Measurements from ENCODE around the gene CRELD1. TPM values are rescaled to one million over a fixed set of nuclear protein-coding genes. Genes with fewer than 3 reads are reported as not detected.

The CRELD1 gene
- total and polyA plus RNA-seq, 9 of the 15 experiments (the other 6 are each of a cell fraction or from before 2014, with no cell fraction given) = 3.3 to 25.8 (median 16.5) TPM

DNA sequence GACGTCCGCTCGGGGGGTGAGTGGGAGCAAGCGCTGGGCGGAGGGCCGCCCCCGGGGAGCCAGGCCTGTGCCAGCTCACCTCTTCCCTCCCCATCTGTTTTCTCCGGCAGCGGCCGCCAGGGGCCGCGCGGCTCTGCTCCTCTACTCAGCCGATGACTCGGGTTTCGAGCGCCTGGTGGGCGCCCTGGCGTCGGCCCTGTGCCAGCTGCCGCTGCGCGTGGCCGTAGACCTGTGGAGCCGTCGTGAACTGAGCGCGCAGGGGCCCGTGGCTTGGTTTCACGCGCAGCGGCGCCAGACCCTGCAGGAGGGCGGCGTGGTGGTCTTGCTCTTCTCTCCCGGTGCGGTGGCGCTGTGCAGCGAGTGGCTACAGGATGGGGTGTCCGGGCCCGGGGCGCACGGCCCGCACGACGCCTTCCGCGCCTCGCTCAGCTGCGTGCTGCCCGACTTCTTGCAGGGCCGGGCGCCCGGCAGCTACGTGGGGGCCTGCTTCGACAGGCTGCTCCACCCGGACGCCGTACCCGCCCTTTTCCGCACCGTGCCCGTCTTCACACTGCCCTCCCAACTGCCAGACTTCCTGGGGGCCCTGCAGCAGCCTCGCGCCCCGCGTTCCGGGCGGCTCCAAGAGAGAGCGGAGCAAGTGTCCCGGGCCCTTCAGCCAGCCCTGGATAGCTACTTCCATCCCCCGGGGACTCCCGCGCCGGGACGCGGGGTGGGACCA, 632 bp upstream of the CRELD1 start (continued):
- TF ChIP-seq ZNF780A (CRISPR knock-in tag; IDR thresholded peaks at IDR 0.05) (no peak), SIX5 (IDR thresholded peaks at IDR 0.05; ENCODE audit: borderline replicate concordance in 1 of 2, insufficient read depth in 1 of 2, low read depth in 1 of 2, low read length in 2 of 2) (no peak), HMG20B (CRISPR knock-in tag; IDR thresholded peaks at IDR 0.05) (no peak), ZNF133 (CRISPR knock-in tag; IDR thresholded peaks at IDR 0.05) (no peak), ZC3H4 (CRISPR knock-in tag; IDR thresholded peaks at IDR 0.05; ENCODE audit: borderline replicate concordance) (peak; percentile 97; the same call in 1 of the 2 replicates), SNRNP70 (optimal IDR thresholded peaks at IDR 0.05; ENCODE audit: low read depth, low read length) (no peak), KLF13 (tag; IDR thresholded peaks at IDR 0.05; ENCODE audit: borderline replicate concordance, low read depth) (no peak), ZNF696 (CRISPR knock-in tag; conservative IDR thresholded peaks at IDR 0.05) (no peak), TEAD2 (tag; IDR thresholded peaks at IDR 0.05) (no peak), ILF3 (IDR thresholded peaks at IDR 0.05; ENCODE audit: borderline replicate concordance) (no peak), ZNF561 (CRISPR knock-in tag; conservative IDR thresholded peaks at IDR 0.05) (no peak), DDX20 (tag; IDR thresholded peaks at IDR 0.05; ENCODE audit: low read depth) (no peak), HDAC8 (tag; IDR thresholded peaks at IDR 0.05) (no peak), CHCHD3 (CRISPR knock-in tag; IDR thresholded peaks at IDR 0.05) (no peak), EP400 (IDR thresholded peaks at IDR 0.05) (no peak; the same call in 1 of the 2 replicates), BHLHE40 (IDR thresholded peaks at IDR 0.05; ENCODE audit: low read length) (peak; percentile 11; the same call in 1 of the 2 replicates), GATAD2B (IDR thresholded peaks at IDR 0.05; ENCODE audit: borderline replicate concordance) (no peak), PRMT5 (CRISPR knock-in tag; IDR thresholded peaks at IDR 0.05) (no peak)
- TF ChIP-seq, protein P1, sequence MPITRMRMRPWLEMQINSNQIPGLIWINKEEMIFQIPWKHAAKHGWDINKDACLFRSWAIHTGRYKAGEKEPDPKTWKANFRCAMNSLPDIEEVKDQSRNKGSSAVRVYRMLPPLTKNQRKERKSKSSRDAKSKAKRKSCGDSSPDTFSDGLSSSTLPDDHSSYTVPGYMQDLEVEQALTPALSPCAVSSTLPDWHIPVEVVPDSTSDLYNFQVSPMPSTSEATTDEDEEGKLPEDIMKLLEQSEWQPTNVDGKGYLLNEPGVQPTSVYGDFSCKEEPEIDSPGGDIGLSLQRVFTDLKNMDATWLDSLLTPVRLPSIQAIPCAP (CRISPR knock-in tag; IDR thresholded peaks at IDR 0.05; ENCODE audit: borderline replicate concordance) = no peak
- TF ChIP-seq, protein P2, sequence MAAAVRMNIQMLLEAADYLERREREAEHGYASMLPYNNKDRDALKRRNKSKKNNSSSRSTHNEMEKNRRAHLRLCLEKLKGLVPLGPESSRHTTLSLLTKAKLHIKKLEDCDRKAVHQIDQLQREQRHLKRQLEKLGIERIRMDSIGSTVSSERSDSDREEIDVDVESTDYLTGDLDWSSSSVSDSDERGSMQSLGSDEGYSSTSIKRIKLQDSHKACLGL (CRISPR knock-in tag; IDR thresholded peaks at IDR 0.05; ENCODE audit: borderline replicate concordance, poor library complexity, severe bottlenecking) = no peak
- TF ChIP-seq, protein P3, sequence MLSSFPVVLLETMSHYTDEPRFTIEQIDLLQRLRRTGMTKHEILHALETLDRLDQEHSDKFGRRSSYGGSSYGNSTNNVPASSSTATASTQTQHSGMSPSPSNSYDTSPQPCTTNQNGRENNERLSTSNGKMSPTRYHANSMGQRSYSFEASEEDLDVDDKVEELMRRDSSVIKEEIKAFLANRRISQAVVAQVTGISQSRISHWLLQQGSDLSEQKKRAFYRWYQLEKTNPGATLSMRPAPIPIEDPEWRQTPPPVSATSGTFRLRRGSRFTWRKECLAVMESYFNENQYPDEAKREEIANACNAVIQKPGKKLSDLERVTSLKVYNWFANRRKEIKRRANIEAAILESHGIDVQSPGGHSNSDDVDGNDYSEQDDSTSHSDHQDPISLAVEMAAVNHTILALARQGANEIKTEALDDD (IDR thresholded peaks at IDR 0.05) = no peak
- TF ChIP-seq, protein P4, sequence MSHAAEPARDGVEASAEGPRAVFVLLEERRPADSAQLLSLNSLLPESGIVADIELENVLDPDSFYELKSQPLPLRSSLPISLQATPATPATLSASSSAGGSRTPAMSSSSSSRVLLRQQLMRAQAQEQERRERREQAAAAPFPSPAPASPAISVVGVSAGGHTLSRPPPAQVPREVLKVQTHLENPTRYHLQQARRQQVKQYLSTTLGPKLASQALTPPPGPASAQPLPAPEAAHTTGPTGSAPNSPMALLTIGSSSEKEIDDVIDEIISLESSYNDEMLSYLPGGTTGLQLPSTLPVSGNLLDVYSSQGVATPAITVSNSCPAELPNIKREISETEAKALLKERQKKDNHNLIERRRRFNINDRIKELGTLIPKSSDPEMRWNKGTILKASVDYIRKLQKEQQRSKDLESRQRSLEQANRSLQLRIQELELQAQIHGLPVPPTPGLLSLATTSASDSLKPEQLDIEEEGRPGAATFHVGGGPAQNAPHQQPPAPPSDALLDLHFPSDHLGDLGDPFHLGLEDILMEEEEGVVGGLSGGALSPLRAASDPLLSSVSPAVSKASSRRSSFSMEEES (CRISPR knock-in tag; IDR thresholded peaks at IDR 0.05) = no peak
- TF ChIP-seq, protein P5, sequence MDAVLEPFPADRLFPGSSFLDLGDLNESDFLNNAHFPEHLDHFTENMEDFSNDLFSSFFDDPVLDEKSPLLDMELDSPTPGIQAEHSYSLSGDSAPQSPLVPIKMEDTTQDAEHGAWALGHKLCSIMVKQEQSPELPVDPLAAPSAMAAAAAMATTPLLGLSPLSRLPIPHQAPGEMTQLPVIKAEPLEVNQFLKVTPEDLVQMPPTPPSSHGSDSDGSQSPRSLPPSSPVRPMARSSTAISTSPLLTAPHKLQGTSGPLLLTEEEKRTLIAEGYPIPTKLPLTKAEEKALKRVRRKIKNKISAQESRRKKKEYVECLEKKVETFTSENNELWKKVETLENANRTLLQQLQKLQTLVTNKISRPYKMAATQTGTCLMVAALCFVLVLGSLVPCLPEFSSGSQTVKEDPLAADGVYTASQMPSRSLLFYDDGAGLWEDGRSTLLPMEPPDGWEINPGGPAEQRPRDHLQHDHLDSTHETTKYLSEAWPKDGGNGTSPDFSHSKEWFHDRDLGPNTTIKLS (IDR thresholded peaks at IDR 0.05; ENCODE audit: borderline replicate concordance, low read depth) = peak; percentile 90; the same call in 1 of the 2 replicates
